HG03159 (cell line): ENCODE measurements around the gene KRTAP5-9.
"Not testable (repeated sequence)": the region's sequence is repeated elsewhere in the genome, so short reads cannot be mapped to it uniquely, and the experiment has no call there.

ENCODE experiments used
- ATAC-seq: cut with Tn5 transposase; IDR thresholded peaks from one replicate; pipeline ENCODE4 v1.9.1; 2021; ENCODE audit warnings: mild to moderate bottlenecking, moderate library complexity; ENCODE audit not compliant: unreplicated experiment

KRTAP5-9 gene, protein sequence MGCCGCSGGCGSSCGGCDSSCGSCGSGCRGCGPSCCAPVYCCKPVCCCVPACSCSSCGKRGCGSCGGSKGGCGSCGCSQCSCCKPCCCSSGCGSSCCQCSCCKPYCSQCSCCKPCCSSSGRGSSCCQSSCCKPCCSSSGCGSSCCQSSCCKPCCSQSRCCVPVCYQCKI

DNA sequence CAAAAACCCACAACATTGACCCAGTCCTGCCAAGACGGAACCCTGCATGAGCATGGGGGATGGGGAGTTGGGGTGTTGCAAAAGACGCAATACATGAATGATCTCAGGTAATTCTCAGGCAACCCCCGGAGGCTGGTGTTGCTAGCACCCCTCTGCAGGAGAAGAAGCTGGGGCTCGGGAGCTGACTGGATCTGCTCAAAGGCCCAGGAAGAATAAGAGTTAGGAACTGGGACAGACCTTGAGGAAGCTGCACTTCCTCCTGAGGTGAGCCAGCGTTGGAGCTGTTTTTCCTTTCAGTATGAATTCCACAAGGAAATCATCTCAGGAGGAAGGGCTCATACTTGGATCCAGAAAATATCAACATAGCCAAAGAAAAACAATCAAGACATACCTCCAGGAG is at the start of gene KRTAP5-9:
KRTAP5-9 (plus strand) TSS at position 301 of the 400 bp plus-strand sequence. CDS start 238 bp downstream, outside the sequence.
- ATAC-seq, result no peak

DNA sequence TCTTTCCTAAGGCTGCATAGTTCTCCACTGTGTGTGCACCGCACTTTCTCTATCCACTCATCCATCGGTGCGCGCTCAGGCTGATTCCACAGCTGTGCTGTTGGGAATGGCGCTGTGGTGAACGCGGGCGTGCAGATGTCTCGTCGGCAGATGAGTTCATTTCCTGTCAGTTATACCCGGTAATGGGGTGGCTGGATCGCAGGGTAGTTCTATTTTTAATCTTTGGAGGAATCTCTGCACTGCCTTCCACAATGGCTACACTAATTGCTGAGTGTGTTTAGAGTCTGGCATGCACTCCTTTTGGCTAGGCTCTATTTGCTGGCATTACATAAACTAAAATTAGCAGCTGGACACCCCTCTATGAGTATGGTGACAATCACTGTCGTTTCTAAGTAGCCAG is 49.1 kb upstream of the KRTAP5-9 start:
- ATAC-seq, result no peak

DNA sequence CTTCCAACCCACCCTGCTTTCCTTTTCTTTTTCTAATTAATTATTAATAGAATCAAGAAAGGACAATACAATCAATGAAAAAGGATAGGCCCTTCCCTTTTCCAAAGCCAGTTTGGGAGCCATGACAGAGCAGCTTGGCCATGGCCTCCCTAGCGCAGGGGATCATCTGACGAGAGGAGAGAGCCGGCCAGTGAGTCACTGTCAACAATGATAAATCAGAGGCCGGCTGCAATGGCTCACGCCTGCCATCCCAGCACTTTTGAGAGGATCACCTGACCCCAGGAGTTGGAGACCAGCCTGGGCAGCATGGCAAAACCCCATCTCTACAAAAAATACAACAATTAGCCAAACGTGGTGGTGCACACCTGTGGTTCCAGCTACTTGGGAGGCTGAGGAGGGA is 48.7 kb upstream of the KRTAP5-9 start:
- ATAC-seq, result no peak

DNA sequence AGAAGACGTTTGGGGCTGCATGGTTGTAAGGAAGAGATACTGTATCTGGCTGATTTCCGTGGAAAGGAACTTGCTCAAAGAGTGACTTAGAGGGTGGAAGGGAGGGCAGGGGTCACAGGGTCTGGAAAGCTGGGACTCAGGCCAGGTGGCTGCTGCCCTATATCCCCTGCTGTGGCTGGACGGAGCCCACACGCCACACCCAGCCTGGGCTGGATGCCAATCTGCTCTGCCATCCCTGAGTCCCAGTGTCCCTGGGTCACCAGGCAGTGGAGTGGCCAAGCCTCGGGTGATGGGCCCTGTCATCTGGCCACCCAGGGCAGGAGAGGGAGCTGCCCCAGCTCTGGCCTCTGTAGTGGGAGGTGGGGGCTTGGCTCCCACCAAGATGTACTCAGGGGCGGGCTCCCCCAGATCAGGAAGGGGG is 47.6 kb upstream of the KRTAP5-9 start:
- ATAC-seq, result no peak

DNA sequence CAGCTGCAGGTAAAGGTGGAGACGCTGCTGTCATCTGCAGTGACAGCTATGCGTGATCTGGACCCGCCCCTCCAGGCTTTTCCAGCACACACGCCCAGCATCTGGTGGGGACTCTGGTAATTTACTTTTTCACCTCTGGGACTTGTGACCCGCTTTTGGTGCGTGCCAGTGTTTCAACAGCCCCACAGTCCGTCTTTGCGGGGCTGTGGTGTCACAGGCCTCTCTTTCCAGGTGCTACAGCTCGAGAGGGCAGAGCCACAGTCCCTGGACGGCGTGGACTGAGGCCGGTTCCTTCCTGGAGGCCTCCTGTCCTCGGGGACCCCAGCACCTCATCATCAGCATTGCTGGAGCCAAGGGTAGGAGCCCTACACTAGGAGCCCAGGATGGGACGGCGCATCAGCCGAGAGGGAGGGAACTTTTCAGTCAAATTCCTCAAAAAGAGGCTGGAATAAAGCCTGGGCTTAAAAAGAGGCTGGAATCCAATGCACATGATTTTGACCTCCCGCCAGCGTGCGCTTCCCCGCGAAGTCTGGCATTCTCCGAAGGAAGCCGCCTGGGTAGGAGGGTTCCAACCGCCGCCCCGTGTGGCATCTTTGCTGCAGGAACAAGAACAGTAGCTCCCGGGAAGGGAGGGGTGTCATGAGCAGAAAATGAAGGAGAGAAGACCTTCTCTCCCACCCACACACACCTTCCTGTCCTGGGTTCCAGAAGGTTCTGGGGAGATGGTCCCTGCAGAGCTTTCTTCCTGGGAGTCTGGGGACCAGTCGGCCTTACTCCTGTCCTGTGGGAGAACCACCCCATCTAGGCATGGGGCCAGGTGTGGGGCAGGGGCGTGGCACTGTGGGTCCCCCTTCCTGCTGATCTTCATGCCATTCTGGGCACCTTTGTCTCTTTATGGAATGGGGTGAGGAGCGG is 46.9 kb upstream of the KRTAP5-9 start:
- no peak for ATAC-seq

DNA sequence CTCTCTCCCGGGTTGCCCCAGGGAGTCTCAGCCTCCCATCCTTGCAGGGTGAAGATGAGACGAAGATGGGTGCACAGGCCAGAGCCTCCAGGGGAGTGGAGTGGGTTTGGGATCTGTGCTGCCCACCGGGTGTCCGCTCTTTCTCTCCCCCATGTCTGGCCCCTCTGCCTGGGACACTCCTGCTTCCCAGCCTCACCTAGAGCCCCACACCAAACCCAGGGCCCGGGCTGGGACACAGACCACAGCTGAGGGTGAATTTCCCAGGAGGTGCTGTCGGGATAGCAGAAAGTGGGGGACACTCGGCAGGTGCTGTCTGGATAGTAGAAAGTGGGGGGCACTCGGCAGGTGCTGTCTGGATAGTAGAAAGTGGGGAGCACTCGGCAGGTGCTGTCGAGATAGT is 46.2 kb upstream of the KRTAP5-9 start:
- no peak for ATAC-seq

DNA sequence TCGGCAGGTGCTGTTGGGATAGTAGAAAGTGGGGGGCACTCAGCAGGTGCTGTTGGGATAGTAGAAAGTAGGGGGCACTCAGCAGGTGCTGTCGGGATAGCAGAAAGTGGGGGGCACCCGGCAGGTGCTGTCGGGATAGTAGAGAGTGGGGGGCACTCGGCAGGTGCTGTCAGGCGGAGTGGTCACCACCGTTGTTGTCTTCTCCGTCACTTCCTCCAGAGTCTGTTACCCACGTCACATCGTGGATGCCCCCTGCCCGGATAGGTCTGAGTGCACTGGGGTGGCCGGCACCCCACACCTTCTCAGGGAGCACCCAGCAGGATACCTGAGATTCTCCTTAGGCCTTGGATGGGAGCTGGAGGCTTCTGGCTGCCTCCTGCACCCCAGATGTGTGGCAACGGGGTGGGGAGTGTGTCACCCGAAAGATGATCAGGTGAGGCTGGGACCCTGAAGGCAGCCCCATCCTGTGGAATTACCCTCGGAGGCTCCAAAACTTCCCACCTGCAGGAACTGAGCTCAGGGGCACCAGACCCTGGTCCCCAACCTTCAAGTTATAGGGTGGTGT is 45.3 kb upstream of the KRTAP5-9 start:
- ATAC-seq, result no peak

DNA sequence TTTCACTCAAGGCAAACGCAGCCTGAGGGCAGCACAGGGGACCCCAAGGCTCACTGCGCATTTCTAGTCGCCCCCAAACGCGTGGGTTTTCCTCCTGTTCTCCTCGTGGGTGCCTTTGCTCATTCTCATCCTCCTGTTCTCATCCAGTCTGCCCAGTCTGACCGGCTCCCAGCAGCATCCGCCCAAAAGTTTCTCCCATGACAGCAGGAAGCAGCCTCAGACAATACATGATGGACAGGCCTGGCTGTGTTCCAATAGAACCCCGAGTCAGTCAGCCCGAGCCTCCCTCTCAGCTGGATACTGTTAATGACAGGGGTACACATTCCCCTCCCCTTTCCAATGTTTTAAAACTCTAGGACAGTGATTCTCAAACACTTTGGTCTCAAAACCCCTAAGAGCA is 43.7 kb upstream of the KRTAP5-9 start:
- no peak for ATAC-seq

DNA sequence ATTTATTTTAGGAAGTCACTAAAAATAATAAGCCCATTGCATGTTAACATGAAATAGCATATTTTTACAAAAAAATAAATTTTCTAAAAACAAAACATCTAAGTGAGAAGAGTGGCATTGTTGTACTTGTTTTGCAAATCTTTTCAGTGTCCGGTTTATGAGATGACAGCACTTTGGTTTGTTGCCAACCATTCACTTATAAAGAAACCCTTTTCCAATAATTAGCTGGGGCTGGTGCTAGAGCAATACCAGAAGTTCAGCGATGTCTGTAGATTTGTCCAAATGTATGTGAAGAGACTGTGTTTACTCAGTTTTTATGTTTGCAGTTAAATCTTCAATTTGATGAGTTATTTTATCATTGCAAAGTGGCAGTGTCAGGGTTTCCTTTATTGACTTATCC is 43.2 kb upstream of the KRTAP5-9 start:
- no peak for ATAC-seq

DNA sequence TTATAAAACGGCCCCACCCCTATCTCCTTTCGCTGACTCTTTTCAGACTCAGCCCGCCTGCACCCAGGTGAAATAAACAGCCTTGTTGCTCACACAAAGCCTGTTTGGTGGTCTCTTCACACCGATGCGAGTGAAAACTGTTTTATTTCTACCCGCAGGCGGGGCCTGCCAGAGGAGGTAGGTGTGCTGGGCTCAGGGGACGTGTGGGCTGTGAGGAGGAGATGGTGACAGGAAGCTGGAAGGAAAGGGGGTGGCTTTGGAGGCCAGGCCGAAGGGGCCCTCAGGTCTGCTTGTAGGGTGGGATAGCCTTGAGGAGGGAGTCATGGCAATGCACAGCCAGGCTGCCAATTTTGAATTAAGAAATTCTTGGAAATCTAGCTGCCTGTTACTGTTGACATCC is 42.4 kb upstream of the KRTAP5-9 start:
- no peak for ATAC-seq

DNA sequence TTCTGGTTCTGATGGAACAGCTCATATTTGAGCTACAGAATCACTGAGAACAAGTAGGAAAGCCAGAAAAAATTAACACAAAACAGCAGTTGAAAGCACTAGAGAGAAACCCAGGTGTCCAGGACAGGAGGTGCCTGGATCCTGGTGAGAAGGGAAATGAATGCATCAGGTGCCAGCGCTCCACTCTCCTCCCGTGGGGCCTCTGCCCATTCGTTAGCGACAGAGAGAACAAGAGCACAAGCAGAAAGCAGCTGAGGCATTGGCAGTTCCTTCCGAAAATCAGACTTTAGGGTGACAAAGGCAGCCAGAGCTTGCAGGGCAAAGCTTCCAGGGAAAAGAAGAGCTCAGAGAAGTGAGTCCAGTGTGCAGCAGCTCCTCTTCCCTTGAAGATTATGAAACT is 41.1 kb upstream of the KRTAP5-9 start:
- ATAC-seq, result no peak

DNA sequence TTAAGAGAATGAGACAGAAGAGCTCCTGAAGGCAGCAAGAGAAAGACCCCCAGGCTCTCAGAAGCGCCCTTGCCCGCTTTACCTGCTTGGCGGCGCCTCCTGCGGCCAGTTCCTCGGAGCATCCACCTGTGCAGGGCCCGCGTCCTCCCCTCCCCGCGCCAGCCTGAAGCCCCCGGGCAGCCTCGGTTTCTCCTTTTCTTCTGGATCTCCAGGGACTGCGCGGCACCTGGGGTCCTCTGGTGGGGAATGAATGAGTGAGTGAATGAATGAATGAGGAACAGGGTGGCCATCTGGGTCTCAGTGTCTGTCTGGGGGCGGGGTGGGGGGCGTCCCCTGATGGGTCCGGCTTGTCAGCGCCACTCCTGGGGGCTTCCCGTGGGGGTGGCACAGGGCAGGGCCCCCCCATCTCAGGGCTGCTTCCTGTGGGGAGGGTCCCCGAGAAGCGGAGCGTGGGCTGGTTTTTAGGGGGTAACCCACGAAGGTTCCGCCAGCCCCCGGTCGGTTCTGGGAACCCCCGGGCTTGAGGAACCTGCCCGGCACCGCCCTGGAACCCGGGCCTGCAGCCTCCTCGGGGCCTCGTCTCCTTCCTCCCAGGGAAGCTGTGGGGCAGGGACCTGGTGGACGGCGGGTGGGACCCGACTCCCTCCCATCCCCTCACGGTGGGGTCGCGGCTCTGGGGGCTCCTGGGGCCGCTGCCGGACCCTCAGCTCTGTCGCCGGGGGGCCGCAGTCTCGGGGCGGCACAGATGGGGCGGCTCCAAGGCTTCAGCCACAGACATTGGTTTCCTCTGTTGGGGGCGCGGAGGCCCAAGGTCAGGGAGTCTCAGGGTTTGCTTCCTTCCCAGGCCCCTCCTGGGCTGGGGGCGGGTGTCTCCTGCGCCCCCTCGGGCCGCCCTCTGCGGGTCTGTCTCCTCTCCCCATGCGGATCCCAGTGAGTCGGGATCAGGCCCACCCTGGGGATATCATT is 29.4 kb upstream of the KRTAP5-9 start:
- ATAC-seq, result no peak

DNA sequence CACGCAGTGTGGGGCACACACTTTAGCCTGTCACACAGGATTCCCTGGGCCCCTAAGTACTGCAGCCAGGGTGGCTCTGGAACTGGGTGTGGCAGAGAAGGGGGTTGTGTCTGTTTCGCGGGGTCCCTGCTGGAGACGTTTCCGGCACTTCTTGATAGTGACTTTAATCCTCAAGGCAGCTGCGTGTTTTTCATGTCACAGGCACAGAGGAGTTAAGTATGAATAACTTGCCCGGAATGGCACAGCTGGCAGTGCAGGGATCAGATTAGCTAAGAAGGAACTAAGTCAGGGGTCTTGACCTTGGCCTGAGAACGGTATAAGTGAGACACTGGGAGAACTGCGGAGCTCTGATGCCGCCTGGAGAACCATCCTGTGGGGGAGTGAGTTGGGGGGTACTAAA is 28.7 kb upstream of the KRTAP5-9 start:
- no peak for ATAC-seq

DNA sequence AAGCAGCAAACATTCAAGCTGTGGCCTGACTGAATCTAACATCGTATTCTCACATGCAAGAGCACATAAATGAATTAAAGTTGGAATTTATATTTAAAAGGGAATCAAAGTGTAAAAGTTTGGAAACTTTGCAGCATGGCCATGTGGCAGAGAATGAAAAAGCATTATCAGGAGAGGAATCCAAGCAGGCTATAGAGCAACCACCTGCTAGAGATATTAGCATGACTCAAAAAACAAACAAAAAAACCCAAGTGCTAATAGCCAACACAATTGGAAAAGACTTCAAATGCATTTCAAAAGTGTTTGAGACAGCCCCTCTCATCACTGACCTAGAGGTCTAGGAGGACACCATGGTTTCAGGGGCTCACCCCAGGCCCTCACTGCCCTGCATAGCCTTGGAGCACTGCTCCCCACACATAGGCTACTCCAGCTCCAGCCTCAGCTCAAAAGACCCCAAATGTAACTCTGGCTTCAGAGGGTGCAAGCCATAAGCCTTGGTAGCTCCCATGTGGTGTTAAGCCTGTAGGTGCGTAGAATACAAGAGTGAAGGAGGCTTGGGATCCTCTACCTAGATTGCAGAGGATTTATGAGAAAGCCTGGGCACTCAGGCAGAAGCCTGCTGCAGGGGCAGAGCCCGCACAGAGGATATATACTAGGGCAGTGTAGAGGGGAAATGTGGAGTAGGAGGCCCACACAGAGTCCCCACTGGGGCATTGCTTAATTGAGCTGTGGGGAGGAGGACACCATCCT is 22.9 kb upstream of the KRTAP5-9 start:
- ATAC-seq, result no peak

DNA sequence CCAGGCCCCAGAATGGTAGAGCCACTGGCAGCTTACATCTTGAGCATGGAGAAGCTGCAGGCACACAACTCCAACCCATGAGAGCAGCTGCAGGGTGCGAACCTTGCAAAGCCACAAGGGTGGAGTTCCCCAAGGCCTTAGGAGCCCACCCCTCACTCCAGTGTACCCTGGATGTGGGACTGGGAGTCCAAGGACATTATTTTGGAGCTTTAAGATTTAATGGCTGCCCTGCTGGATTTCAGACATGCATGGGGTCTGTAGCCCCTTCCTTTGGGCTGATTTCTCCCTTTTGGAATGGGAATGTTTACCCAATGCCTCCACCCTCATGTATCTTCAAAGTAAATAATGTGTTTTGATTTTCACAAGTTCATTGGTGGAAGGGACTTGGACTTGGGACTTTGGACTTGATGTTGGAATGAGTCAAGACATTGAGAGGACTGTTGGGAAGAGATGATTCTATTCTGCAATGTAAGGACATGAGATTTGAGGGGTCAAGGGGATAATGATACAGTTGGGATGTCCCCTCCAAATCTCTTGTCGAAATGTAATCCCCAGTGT is 22.2 kb upstream of the KRTAP5-9 start:
- ATAC-seq, result no peak

DNA sequence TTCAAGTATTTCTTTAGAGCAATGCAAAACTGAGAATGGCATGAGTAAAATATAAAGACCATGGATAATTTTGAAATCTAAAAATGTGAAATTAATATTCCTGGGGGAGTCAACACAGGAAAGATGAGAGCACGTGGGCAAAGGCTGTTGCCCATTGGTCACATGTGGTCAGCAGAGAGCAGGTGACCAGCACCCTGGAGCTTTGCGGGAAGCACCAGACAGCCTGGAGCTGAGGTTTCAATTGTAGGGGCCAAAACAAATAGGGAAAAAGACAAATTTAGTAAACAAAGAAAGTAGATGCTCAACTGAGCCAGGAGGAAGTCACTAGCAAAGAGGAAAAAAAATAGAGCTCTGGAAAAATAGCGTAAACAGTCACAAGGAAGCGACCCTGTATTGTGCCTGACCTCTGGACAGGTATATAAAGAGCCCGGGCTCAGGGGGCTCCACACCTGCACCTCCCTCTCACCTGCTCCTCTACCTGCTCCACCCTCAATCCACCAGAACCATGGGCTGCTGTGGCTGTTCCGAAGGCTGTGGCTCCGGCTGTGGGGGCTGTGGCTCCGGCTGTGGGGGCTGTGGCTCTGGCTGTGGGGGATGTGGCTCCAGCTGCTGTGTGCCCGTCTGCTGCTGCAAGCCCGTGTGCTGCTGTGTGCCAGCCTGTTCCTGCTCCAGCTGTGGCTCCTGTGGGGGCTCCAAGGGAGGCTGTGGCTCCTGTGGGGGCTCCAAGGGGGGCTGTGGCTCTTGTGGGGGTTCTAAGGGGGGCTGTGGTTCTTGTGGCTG is 21.2 kb upstream of the KRTAP5-9 start, which contains the start of gene KRTAP5-7:
KRTAP5-7 (plus strand) TSS at position 472 of the 780 bp plus-strand sequence; CDS start at position 506, 34 bp downstream.
- ATAC-seq, result not testable (repeated sequence)

DNA sequence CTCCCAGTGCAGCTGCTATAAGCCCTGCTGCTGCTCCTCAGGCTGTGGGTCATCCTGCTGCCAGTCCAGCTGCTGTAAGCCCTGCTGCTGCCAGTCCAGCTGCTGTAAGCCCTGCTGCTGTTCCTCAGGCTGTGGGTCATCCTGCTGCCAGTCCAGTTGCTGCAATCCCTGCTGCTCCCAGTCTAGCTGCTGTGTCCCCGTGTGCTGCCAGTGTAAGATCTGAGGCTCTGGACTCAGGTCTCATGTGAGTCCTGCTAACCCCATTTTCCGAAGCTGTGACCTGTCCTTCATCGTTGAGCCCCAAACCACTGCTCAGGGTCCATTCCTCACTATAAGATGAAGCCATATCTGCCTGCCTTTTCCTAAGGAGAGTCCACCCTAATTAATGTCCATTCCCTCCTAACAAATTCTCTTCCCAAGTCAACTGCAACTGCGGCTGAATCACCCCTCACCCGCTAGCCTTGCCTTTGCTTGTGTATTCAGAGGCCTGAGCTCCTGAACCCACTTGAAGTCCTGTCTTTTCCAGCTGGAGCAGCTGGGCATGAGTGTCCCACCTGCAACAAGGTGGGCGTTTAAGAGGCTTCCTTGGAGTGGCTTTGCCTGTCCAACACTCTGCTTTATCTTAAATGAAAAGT is 20.5 kb upstream of the KRTAP5-9 start:
- ATAC-seq, result no peak

DNA sequence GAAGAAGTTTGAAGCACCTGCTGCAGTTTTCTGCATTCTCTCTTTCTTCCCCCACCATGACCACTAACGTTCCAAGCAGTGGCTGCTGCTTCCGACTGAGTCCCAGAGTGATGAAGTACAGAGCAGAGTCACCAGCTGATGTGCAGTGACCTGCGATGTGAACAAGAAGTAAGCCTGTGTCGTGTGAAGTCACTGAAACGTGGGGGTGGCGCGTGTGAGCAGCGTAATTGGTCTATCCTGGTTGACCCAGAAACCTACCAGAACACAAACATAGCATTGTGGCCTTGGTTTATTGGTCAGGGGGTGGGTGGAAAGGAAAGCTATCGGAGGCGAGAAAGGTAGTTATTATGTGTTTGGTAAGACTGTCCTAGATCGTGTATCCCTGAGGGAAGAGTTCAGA is 17.6 kb upstream of the KRTAP5-9 start:
- ATAC-seq, result no peak
